HG03432 (cell line): ENCODE measurements around the gene PSMG3.
"Not testable (repeated sequence)": the region's sequence is repeated elsewhere in the genome, so short reads cannot be mapped to it uniquely, and the experiment has no call there.

Experiments
- ATAC-seq: cut with Tn5 transposase; IDR thresholded peaks from one replicate; pipeline ENCODE4 v1.9.1; 2021; ENCODE audit warnings: mild to moderate bottlenecking, moderate library complexity; ENCODE audit not compliant: unreplicated experiment

Gene PSMG3

GRCh38 chr7:1597066-1597760, 27.4 kb upstream of the PSMG3 start:
- no peak for ATAC-seq

- ATAC-seq, result no peak
These were observed 26.6 kb upstream of the PSMG3 start for GRCh38 chr7:1596181-1597043.

GRCh38 chr7:1595636-1596035, 25.8 kb upstream of the PSMG3 start:
- ATAC-seq, result no peak

- no peak for ATAC-seq
These were observed 25.2 kb upstream of the PSMG3 start for GRCh38 chr7:1595027-1595426.

- ATAC-seq, result no peak
These were observed 24.1 kb upstream of the PSMG3 start for GRCh38 chr7:1593904-1594421.

GRCh38 chr7:1593091-1593866, 23.4 kb upstream of the PSMG3 start:
- no peak for ATAC-seq

GRCh38 chr7:1592299-1592871, 22.6 kb upstream of the PSMG3 start:
- no peak for ATAC-seq

DNA sequence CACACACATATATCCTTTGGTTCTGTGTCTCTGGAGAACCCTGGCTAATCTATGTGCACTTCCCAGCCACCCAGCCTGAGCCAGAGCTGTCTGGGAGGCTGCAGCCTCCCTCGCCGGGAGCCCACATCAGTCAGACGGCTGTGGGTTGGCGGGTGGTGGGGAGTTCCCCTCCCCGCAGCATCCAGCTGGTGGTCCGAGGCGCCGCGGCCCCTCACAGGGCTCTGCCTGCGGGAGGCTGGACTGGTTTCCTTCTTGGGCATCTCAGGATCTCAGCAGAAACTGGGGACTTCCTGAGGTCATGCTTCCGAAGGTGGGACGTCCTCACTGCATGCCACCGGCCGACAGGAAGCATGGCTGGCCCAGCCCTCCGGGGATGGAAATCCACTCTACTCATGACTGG, 22.0 kb upstream of the PSMG3 start:
- ATAC-seq, result no peak

- ATAC-seq, result no peak
These were observed 21.6 kb upstream of the PSMG3 start for GRCh38 chr7:1591396-1591795.

DNA sequence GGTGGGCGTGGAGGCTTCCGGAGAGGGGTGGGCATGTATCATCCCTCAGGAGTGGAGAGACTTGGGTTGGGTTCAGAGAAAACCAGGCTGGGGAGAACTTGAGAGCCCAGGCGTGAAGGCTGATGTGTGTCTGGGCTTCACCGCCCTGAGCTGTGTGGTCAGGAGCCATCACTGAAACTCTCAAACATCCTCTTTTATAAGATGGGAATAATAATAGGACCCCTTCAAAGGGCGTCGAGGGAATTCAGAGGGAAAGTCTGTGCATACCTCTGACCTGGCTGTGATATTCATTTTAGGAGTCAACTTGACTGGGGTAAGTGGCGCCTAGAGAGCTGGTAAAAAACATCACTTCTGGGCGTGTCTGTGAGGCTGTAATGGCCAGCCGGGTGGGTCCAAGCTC, 21.1 kb upstream of the PSMG3 start:
- ATAC-seq, result no peak

- ATAC-seq, result no peak
These were observed 20.6 kb upstream of the PSMG3 start for GRCh38 chr7:1590476-1590875.

GRCh38 chr7:1588978-1589377, 19.1 kb upstream of the PSMG3 start:
- ATAC-seq, result no peak

GRCh38 chr7:1587738-1588137, 17.9 kb upstream of the PSMG3 start:
- ATAC-seq, result no peak

DNA sequence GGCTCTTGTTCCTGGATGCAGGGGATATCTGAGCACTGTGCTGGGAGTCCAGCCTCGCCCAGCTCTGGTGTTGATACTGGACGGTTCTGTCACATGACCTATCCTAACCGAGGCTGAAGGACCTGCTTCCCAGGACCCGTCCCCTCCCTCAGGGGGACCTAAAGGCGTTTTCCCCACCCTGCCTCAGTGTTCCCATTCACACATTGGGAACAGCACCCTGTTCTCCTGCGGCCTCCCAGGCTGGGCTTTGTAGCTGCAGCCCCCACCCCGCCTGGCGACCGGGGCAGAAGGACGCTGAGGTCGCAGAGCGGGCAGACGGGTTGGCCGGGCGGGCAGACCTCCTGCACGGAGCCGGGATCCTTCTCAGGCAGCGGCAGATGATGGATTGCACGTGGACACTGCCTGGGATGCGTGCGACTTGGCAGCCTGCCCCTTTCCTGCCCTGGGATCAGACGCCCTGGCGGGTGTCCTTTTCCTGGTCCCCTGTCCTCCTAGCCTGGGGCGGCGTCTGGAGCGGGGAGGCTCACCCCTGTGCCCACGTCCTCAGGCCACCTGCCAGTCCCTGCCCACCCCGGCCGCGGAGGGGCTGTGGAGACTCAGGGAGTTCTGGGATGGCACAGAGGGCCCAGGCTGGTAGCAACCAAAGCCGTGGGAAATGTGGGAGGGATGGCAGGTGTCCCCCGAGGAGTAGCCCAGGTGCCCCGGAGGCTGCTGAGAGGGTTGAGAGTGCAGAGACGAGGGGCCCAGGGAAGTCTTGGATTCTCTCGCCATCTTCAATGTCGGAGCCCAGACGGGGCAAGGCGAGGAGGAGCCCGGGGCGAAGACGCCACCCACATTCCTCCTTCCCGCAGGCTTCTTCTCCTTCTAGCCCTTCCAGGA, 17.2 kb upstream of the PSMG3 start:
- ATAC-seq, result no peak

GRCh38 chr7:1586126-1586826, 16.4 kb upstream of the PSMG3 start:
- ATAC-seq, result no peak

GRCh38 chr7:1585142-1585981, 15.5 kb upstream of the PSMG3 start:
- ATAC-seq, result no peak

DNA sequence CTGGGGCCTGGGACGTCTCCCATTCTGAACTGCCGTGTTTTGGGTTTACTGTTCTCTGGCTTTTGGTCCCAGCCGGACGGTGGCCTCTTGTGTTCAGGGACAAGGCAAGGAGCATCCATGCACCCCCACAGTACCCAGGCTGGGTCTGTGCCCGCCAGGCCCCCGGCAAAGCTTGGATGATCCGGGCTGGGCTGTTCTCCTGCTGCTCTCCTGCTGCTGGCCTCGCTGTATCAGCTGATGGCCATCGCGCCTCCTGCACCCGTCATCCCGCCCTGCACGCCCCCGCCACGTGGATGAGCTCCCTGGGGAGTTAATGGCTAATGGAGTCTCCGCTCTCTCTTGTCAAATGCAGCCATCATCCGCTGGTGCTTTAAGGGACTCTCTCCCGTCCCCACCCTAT, 14.9 kb upstream of the PSMG3 start:
- ATAC-seq, result no peak

DNA sequence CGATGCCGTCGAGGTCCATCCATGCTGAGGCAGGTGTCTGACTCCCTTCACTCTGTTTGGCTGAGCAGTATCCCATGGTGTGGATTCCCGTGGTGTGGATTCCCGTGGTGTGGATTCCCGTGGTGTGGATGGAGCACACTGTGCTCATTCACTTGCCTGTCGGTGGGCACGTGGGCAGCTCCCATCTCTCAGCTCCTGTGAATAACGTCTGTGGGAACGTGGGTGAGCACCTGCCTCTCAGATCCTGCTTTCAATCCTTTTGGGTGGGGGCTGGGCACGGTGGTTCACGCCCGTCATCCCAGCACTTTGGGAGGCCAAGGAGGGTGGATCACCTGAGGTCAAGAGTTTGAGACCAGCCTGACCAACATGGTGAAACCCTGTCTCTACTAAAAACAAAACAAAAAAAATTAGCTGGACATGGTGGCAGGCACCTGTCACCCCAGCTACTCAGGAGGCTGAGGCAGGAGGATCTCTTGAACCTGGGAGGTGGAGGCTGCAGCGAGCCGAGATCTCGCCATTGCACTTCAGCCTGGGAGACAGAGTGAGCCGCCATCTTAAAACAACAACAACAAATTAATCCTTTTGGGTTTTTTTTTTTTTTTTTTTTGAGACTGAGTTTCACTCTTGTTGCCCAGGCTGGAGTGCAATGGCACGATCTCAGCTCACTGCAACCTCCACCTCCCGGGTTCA, 13.6 kb upstream of the PSMG3 start:
- not testable (repeated sequence) for ATAC-seq
